OCI-LY3 (cell line): ENCODE results near the gene ABHD18.

Source experiments
- EZH2phosphoT487 ChIP-seq: fragments of 200-600 bp; shearing (Covaris generic); IDR thresholded peaks from 2 replicates; pipeline ENCODE4 v1.6.1; 2018; ENCODE audit warnings: antibody characterized with exemption, mixed run types, low read depth
- TF ChIP-seq, protein P1 (sequence below): fragments of 200-600, 300-600 bp; sonication (generic); IDR thresholded peaks from 2 replicates; pipeline ENCODE4 v1.5.1; 2014; ENCODE audit warnings: antibody characterized with exemption, low read length, low read depth

DNA sequence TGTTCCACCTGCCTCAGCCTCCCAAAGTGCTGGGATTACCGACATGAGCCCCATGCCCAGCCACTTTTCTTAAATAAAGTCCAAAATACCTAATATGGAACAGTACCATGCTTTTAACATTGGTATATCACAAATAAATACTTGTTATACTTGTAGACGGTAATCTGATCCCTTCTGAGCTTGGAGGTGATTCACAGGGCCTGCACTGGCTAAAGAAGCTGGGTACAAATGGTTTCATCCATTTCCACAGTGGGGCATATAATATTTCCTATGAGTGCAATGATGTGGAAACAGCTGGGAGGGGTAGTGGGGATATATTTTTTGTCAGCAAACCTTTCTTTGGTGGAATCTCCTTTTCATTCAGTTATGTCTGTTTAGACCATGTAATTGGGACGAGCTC lies 48.7 kb upstream of the ABHD18 start:
- TF ChIP-seq, protein P1, sequence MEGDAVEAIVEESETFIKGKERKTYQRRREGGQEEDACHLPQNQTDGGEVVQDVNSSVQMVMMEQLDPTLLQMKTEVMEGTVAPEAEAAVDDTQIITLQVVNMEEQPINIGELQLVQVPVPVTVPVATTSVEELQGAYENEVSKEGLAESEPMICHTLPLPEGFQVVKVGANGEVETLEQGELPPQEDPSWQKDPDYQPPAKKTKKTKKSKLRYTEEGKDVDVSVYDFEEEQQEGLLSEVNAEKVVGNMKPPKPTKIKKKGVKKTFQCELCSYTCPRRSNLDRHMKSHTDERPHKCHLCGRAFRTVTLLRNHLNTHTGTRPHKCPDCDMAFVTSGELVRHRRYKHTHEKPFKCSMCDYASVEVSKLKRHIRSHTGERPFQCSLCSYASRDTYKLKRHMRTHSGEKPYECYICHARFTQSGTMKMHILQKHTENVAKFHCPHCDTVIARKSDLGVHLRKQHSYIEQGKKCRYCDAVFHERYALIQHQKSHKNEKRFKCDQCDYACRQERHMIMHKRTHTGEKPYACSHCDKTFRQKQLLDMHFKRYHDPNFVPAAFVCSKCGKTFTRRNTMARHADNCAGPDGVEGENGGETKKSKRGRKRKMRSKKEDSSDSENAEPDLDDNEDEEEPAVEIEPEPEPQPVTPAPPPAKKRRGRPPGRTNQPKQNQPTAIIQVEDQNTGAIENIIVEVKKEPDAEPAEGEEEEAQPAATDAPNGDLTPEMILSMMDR: no peak
- TF ChIP-seq EZH2phosphoT487: no peak
